GM19023 (cell line): ENCODE results near the gene PRKD1.
"Not testable (repeated sequence)": the region's sequence is repeated elsewhere in the genome, so short reads cannot be mapped to it uniquely, and the experiment has no call there.

Experiments used
- ATAC-seq: cut with Tn5 transposase; IDR thresholded peaks from one replicate; pipeline ENCODE4 v1.9.1; 2021; ENCODE audit warnings: mild to moderate bottlenecking, moderate library complexity; ENCODE audit not compliant: unreplicated experiment

PRKD1 gene

DNA sequence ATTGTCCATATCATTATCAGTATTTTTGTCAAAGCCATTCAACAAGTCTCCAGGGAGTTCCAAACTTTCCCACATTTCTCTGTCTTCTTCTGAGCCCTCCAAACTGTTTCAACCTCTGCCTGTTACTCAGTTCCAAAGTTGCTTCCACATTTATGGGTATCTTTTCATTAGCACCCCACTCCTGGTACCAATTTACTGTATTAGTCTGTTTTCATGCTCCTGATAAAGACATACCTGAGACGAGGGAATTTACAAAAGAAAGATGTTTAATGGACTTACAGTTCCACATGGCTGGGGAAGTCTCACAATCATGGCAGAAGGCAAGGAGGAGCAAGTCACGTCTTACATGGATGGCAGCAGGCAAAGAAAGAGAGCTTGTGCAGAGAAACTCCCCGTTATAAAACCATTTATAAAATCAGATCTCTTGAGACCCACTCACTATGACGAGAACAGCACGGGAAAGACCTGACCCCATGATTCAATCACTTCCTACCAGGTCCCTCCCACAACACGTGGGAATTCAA lies 87.2 kb downstream of the PRKD1 start:
- not testable (repeated sequence) for ATAC-seq

DNA sequence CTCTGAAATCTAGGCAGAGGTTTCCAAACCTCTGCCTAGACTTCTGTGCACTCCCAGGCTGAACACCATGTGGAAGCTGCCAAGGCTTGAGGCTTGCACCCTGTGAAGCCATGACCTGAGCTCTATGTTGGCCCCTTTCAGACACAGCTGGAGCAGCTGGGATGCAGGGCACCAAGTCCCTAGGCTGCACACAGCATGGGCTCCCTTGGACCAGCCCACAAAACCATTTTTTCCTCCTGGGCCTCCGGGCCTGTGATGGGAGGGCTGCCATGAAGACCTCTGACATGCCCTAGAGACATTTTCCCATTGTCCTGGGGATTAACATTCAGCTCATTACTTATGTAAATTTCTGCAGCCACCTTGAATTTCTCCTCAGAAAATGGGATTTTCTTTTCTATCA lies 88.0 kb downstream of the PRKD1 start:
- ATAC-seq: not testable (repeated sequence)

DNA sequence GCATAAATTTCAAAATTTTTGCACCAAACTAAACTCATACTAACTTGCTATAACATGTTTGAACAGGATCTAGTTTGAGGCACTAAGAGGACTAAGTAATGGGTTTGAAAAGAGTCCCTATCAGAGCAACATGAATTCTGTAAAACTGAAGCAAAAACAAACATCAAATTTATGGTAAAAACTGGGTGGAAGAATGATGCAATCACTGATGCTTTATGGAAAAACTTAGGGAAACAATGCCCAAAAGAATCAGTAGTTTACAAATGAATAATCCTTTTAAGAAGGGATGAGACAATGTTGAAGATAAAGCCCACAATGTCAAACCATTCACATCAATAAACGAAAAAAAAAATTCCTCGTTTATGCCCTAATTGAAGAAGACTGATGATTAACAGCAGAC lies 88.9 kb downstream of the PRKD1 start:
- ATAC-seq: no peak

DNA sequence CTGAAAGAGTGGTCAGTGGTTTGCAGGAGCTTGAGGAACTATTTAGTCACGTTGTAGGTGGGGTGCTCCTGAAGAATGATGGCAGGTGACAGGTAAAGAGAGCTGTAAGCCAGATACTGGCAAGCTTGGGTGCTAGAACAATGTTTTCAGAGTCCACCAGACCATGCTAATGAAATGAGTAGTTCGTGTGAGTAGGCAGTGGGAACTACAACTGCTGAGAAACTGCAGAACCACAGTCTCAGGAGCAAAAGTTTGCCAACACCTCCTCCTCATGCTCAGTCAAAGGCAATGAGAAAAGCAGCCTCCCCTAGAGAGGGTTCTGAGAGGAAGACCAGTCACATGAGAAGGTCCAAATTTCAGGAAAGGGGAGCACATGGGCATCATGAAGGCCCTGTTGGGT lies 91.3 kb downstream of the PRKD1 start:
- ATAC-seq: no peak

DNA sequence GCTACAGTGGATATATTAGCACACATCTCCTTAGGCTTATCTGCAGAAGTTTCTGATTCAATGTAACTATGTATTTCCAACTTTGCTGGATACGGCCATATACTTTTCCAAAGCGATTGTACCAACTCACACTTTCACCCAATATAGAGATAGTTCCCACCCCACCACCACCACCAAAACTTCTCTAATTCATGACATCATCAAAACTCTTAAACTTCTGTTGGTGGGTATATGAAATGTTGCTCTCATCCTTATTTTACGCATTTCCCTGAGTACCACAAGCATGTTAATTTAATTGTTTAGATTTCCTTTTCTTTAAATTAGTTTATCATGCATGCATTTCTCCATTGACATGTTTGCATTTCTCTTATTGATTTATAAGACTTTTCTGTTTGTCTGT lies 95.6 kb downstream of the PRKD1 start:
- no peak for ATAC-seq

DNA sequence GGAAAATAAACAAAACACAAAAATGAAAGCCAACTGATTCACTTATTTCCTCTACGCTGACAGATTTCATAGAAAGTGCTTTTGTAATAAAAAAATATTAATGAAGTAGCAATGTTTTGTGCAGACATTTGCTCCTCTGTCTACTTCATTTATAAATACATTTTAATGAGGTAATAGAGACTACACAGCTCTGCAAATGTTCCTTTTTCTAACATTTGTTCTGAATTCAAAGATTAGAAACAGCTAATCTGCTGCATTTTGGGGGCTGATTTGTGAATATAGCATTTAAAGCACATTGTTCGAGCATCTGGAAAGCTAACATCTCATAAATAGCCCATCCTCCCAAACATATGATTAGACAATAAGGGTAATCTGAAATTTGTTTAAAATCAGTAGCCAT lies 97.8 kb downstream of the PRKD1 start:
- ATAC-seq: no peak

DNA sequence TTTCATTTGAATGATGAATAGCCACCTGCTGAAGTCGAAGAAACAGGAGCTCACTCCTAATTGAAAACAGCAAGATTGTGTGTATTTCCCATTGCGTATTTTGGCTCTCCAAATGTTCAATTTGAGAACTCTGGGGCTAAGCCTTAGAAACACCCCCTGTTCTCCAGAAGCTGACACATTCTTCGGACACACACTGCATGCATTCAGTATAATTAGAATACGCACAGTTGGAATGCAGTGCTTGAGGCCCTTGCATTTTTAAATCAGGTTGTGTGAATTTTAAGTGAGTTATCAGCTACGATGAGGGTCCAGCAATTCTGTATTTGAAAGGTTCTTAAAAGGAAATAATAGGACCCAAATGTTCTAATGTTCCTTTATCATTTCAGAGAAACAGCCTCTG lies 103.8 kb downstream of the PRKD1 start:
- ATAC-seq: no peak

DNA sequence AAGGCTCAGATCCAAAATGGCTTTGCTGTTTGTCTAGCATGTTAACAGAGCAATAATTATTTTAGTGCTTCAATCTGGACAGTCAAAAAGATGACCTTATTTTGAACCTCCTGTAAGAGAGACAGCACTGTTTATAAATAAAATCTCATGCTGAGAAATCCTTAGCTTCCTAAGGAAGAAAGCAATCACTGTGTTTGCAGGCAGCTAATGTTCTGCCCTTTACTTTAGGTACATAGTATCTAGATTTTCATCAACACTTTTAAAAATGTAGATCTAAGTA lies 105.3 kb downstream of the PRKD1 start:
- no peak for ATAC-seq

DNA sequence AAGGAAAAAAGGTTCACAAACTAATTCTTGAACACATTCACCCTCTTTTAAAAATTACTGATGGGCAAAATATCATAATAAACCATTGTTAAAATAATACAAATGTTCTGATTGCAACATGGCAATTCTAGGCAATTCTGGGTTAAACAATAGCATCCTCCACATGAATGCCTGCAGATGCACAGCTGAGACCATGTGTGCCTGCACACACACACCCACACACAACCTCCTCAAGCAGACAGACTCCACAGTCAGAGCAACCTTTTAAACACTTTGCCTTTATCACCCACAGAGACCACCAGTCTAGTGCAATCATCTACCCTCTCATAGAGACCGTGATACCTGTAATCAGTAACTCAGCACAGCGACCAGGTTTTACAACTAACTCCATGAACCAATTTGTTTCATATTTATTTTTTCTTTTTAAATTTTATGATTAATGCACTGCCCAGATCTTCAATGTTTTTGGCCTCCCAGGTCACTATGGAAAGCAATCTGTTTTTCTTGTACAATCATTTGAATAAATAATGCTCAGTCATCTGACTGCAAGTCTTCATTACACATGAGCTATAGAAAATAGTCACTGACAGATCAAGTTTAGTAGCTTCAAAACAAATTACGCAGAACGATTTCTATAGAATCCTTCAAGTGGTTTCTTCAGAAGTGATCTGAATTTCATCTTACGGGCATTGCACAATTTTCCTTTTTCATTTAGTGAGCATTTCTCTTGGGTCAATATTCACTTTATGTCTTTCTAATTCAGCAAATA lies 105.8 kb downstream of the PRKD1 start:
- ATAC-seq: no peak

DNA sequence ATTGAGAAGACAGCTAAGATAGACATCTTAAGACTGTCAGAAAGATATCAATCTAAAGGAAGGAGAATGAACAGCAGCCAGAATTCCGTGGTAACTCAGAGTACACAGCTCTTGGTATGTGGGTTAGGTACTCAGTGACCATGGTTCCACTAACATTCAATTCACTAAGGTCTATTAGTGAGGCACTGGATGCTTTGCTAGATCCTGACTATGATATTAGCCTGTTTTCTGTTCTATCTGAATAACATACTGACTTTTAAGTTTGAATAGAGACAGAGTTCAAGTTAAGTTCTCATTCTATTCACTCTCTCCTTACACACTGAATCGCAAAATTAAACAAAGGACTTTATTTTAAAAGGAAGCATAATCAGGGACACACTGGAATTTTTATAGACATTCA lies 106.4 kb downstream of the PRKD1 start:
- no peak for ATAC-seq

DNA sequence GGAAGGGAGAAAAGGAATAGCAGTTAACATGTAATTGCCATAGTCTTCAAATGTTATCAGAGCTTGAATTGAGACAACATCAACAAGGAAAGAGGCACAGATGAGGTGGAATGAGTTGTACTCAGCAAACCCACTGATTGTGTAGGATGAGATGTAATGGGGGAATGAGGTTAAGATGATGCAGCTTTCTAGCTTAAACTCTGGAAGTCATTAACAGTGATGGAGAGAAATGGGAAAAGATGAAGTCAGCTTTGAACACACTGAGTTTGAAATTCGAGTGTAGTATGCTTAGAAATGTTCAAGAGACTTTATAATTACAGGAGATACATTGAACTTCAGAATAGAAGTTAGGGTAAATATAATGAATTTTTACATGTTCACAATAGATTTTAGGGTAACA lies 106.9 kb downstream of the PRKD1 start:
- ATAC-seq: no peak

DNA sequence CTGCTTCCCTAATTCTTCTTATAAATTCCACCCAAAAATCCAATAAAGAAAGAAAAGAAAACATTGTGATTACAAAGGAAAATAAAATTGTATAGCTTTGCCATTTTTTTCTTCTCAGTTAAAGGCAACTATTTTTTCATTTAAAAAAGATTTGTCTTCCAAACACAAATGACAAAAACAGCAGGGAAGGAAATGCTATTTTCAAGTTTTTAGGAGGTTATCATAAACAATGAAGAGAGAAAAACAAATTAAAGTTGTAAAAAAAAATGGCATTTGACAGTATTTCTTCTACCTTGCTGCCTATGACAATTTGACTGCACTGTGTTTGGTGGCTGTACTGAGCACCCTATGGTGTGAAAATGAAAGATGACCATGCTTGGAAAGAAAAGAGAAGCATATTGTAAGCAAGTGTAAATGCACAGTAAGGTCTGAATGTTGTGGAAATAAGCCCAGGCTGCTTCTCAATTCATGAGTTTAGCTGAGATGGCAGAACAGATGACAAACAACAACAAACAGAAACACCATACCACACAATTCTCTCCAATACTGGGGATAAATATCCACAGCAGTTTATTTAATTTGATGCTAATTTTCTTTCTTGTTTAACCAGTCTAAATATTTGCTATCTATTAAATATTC lies 109.8 kb downstream of the PRKD1 start:
- no peak for ATAC-seq

DNA sequence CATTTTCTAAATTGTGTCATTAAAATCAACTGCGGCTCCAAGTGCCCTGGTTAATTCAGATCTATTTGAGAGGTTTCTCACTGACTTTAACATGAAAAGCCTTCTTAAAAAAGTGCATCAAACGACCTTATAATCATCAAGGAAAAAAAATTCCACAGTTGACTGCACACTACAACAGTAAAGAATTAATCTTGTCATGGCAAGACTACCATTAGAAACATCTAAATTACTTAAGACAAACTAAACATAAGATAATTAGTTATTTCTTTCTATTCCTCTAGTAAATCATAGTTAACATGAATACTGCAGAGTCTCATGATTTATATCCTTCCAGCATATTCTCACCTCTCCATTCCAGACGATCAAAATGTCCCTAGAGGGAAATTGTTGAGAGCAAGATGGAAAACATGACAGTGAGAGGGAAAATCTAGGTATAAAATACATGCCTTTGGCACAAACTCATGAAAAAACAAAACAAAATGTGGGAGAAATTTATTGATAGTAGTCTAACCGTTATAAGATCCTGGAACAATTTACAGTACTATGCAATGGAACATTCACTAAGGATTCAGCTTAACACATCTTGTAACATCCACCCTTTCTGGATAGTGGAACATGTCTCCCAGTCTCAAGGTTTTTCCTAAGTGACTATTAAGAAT lies 112.5 kb downstream of the PRKD1 start:
- no peak for ATAC-seq

DNA sequence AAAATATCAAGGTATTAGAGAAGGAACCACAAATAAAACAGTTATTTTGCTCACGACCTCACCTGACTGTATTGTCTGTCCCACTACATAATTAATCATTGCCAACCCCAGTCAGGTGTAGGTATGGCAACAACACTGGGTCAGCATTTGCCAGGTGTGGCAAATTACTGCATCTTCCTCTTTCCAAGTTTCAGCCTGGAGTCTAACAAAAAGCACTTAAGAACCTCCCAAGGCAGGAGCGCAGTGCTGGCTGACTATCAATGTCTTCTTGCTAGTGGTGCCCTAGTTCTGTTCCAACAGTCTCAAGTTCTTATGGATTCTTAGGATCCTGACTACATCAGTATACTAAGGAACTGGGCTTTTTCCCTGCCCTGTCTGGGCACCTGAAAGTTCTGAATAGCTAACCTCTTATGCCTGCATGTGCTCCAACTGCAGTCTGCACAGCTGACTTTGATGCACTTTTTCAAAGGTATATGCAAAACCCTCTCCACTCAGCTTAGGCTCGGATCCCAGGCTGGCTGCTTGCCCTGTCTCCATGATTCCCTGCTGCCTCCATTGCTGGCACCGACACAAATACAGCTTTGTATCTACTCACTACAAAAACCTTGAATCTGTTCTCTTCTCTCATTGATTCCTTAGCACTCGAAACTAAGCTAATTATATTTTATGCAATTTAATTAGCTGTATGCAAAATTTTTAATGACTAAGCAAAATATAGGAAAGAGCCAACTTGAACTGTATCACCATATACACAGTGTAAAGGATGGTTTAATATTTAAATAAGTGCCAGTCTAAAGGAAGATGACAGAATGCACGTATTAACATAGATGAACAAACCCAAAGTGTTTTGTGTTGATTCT lies 113.3 kb downstream of the PRKD1 start:
- ATAC-seq: no peak

DNA sequence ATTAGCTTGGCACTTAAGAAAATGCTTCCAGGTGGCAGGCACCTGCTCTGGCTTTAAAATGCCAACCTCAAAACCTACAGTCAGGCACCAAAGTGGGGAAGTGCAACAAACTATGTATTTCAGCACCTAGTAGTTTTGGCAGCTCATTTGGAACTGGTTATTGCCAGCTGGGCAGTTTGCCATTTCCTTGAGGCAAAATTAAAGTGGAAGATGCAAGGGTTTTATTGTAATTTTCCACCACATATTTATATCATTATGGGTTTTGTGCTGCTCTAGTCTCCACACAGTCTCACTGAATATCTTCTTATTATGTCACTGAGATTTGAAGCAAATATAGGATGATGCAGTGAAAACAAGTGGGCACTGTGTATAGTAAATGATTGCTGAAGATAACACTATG lies 117.0 kb downstream of the PRKD1 start:
- no peak for ATAC-seq

DNA sequence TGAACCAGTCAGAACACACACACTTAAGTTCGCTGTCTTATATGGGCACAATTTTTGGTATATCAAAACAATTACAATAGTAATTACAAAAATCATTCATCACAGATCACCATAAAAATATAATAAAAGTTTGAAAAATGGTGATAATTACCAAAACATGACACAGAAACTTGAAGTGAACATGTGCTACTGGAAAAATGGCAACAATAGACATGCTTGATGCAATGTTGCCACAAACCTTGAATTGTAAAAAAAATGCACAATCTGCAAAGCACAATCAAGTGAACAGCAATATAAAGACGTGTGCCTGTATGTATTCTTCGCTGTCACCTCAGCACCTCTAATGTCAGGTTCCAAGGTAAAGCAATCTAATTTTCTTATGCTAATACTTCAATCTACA lies 117.6 kb downstream of the PRKD1 start:
- no peak for ATAC-seq

DNA sequence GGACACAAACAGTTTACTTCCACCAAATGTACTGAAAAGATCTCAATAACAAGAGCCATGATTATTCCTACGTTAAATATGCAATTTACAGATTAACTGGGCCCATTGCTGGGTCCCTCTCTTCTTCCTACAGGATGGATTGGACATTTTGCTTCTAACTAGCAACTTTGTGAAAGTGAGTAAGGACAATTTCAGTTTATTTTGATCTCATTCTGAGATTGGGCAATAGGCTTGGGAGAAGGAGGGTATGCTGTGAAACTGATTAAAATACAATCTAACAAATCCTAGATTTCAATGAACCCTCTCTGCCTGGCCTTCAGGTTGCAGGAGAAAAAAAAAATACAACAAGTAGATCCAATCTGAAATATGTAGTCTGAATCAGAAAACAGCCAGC lies 121.5 kb downstream of the PRKD1 start:
- no peak for ATAC-seq

DNA sequence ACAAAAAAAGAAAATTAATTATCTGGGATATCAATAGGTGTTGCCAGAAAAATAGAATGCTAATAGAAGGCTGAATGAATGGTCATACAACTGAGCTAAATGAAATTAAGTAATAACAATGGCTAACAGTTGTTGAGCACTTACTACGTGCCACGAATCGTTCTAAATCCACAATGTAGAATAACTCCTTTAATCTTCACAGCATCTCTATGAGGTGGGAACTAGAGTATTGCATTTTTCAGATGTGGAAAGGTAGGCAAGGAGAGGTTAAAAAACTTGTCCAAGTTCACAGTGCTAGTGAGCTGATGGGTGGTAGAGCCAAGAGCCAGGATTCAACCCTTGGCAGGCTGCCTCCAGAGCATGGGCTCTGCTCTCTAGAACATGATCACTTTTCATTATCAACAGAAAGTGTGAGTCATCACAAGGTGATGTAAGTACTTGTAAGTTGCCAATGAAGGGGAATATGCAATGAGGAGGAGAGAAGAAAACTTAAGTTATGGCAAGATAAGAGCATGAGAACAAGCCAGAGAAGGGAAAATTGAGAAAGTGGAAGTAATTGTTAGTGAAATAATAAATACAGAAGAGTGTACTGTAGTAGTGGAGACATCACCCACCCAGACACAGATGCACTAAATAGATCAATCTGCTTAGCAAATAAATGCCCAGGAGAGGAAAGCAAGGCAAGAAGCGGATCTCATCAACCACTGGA lies 122.1 kb downstream of the PRKD1 start:
- no peak for ATAC-seq

DNA sequence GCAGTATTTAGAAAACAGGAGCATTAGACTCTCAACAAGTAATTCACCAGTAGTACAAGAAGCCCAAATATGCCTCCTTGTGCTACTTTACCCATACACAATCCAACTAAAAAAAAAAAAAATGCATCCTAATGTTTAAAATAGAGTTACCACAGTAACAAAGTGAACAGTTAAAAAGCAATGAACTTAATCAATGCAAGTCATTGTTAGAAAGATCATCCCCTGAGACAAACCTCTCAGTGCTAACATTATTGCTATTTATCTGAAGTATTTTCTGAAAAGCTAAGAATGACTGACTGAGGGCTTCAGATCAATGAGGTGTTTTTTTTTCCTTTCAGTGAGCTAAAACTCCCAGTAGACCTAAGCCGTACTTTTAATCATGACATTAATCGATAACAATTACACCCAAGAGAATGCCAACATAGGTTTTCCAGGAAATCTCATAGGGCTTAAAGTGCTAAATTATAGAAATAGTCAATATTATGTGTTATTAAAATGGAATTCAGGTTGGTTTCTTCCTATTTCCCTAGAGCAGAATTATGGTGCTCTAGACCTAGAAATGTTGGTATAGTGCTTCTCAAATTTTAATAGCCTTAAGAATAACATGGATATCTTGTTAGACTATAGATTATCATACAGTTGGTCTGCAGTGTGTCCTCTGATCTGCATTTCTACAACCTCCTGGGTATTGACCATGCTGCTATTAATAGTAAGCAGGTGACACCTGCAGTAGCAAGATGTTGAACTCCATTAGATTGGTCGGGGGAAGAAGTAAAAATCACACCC lies 123.0 kb downstream of the PRKD1 start:
- ATAC-seq: no peak

DNA sequence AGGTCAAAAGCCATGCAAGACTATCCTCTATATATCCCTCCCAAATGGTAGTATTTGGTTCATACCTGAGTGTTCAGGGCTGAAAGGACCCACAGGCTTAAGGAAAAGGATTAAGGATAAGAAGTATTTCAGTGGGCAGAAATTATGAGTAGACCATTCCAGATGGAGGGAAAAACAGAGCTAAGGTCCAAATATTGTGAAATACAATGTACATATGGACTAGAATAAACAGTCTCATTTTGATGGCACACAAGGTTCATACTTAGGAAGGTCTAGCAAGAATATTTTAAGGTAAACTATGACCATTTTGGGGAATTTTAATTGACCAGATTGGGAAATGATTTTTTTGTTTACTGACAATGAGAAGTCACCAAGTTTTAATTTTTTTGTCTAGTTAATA lies 124.6 kb downstream of the PRKD1 start:
- no peak for ATAC-seq
